ENCODE data around the gene SLC22A6. TPM values are rescaled to one million over a fixed set of nuclear protein-coding genes. Genes with fewer than 3 reads are reported as not detected.

Gene SLC22A6
- polyA plus RNA-seq (2013, experiment 1 of 2; ENCODE audit: insufficient read length) = not detected
- 0.16 TPM for polyA plus RNA-seq (2013, experiment 2 of 2; ENCODE audit: insufficient read length)

DNA sequence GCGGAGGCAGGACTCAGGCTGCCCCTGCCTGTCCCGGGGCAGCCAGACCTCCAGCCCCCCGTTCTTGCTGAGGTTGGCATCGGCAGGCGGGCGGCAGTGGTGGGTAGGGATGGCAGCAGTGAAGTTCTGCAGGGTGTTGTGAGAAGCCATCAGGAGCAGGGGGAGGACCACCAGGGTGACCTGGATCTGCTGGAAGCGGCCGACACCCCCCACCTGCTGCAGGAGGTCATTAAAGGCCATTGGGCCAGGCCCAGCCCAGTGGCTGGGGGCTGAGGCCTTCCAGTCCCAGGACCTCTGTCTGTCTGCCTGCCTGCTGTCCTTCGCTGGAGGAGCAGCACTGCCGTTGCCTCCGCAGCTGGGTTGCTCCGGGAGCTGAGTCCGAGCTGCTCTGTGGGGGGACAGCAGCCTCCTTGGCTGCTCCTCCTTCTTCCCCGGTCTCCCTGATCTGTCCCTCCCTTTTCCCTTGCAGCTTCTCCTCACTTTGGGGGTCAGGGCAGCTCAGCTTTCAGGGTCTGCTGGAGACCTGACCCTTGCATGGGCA lies at the start of gene SLC22A6:
SLC22A6 (minus strand) TSS at position 517 of the 541 bp plus-strand sequence; CDS start at position 240, 277 bp downstream.
- DNase-seq = no peak

GRCh38 chr11:63032457-63032856 lies 47.7 kb upstream of the SLC22A6 start:
- DNase-seq = no peak

- peak; percentile 72 for DNase-seq
Observed at GRCh38 chr11:63023841-63024648, 39.3 kb upstream of the SLC22A6 start.

DNA sequence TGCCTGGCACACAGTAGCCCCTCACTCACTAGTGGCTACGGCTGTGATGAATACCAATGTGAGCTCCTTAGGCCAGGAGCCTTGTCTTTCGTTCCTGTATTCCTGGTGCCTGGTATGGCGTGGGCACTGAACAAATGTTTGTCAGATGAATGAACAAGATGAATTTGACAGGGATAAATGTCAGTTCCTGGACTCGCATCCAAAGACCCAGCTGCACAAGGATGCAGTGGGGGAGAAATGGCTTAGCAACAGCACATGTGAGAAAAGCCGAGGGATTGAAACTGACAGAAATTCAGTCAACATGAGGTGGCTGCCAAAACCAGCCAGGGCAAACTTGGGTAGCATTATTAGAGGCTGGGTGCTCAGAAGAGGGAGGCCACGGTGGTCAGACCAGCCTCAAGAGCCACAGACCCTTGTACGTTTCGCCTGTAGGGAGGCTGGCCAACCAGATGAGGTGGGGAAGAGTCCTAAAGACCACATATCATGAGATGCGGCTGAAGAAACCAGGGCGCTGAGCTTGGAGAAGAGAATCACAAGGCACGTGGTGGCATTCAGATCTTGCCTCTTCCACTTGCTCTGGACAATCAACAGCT lies 38.6 kb upstream of the SLC22A6 start:
- no peak for DNase-seq

DNA sequence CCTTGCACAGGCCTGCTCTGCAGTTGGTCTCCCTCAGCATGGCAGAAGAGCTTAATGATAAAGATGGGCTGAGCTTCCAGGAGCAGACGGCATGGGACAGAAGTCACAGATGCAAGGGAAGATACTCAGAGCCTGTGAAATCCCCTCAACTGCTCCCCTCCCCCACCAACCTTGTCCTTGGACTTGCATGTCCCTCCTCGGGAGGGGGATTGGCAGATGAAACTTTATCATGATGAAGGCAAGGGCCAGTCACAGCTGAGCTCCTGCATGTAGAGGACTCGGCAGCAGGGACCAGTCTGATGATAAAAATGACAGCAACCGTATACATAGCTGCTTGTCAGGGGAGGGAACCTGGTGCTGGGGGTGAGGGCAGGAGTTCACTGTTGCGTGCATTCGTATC lies 37.7 kb upstream of the SLC22A6 start:
- DNase-seq = no peak

- no peak for DNase-seq
Observed at GRCh38 chr11:63020671-63021291, 36.0 kb upstream of the SLC22A6 start.

DNA sequence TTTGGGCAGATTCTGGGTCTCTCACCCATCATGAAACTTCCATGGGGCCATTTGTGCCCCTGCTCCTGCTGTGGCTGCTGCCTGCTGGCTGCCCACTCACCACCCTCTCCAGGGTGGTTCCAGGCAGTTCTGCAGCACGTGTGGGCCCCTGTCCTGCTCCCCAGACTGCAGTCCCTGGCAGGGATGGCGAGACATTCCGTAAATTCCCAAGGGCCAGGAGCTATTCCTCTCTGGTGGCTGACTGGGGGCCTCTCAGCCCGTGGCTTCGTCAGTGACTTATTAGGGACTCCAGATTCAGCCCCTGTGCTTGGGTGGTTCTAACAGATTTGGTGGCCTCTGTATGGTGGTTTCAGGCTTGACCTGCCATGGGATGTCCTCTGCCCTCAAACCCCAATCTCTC lies 34.7 kb upstream of the SLC22A6 start:
- peak; percentile 20 for DNase-seq

DNA sequence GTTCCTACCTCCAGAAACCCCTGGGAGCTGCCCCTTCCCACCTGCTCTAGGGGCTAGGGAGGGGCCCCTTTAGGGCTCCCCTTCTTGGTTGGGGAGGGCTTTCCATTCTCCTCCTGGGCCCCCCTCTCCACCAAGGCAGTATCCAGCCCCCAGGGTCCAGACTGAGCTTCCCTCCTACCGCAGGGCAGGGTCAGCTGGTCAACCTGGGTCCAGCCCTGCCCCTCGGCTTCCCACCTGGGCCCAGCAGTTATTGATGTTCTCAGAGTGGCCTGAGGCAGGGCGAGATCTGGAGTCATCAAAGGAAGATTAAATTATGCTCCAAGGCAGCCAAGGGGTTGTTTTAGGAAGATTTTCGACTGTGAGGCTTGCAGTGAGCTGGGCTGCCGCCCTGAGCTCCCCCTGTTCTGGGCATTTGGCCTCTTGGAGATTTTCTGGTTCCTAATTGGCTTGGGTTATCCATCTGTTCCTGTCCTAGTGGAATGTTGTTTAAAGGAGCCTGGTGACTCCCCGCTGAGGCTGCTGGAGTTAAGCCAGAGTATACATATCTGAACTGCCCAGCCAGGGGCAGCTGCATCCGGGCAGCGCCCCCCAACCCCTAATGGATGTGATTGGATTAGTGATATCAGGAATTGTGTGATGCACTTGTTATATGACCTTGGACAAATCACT lies 32.7 kb upstream of the SLC22A6 start:
- DNase-seq = peak; percentile 8

DNA sequence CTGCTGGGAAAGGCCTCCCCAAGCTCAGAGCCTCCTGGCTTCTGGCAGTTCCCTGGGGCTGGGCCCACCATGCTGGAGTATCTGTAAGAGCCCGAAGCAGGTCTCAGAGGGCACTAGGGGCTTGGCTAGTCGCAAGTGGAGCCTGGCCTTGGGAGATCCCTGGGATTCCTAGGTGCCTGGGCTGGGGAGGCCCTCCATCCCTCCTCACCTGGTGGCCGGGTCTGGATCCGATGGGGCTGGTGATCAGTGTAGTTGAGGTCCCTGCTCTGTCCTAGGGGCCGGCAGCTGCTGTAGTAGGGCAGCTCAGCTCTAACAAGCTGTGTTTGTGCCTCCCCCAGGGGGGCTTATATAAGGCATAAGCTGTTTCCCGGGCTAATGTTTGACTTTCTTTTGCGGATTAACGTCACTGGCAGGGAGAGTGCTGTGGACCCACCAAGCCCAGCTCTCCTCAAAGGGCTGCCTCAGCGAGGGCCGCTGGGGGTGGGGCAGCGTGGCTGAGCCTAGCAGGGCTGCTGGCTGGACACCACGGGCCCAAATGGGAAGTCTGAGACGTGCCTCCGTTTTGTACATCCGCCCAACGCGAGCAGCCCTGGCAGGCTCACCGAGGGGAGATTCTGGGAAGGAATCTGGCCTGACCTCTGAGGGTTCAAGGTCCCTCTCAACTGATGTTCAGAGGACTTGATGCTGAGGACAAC lies 30.9 kb upstream of the SLC22A6 start, which contains the start of gene SLC22A8:
SLC22A8 (minus strand) TSS at position 321 of the 695 bp plus-strand sequence. CDS start 883 bp downstream, outside the sequence.
- DNase-seq = no peak

- DNase-seq = no peak
Observed at GRCh38 chr11:63014408-63015055, 29.8 kb upstream of the SLC22A6 start.

GRCh38 chr11:63012839-63013238 lies 28.1 kb upstream of the SLC22A6 start:
- no peak for DNase-seq

DNA sequence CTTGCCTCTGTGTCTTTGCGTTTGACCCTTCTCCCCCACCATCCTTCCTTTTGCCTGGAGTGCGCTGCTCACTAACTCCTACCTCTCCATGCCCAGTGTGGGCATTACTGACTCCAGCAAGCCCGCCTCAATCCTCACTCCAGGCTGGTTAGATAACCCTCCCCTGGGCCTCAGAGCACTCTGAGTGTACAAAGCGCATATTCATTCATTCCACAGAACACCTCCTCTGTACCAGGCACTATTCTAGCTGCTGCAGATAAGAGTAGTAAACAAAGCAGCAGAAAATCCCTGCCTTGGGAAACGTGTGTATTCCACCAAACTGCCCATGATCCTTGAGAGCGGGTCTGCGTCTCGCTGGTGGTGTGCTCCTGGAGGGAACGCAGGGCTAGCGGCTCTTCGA lies 27.7 kb upstream of the SLC22A6 start:
- no peak for DNase-seq

DNA sequence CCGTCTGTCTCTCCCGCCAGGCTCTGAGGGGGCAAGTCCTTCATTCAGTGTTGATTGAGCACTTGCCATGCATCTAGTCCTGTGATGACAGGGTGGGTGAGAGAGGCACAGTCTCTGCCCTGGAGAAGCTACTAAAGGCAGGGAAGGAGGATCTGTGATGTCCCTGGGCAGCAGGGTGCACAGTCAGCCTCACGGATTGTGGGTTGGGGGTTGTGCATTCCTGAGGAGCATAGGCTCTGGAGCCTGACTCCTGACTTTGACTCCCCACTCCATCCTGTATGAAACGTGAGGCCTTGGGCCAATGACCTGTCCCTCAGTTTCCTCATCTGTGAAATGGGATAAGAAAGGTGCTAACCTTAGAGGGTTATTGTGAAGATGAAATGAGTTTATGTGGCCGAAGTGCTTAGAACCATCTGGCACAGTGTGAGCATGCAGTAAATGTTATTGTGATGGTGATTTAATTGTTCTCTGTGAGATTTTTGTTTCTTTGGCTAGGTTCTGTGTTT lies 26.2 kb upstream of the SLC22A6 start:
- no peak for DNase-seq

DNA sequence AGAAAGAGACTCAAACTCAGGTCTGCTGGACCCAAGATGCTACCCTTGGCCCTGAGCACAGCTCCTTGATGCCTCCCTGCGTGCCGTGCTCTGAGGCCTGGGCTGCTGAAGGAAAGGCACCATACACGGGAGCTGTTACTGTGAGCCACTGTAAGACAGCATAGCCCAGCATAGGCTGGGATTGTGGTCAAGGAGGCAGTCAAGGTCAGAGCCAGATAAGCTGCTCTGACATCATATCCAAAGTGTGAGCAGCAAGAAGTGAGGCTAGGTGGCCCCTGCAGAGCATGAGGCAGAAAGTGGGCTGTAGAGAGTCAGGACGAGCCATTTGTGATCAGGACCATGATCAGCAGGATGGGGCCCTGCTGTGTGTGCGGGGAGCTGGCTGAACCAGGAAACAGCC lies 23.2 kb upstream of the SLC22A6 start:
- DNase-seq = no peak

DNA sequence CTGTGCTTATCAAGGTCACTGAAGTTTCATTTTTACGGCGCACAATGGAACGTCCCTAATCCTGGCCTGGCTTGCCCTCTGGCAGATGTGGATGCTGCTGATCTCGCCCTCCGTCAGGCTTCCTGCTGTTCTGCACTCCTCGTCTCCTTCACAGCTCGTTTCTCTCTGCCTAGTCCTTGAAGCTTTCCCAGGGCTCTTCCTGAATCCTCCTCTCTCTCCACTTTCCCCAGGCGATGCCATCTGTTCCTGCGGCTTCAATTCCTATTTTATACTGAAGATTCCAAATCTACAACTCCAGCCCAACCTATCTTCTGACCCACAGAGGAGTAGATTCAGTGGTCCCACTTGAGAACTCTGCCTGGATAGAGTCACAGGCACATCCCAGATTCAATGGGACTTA lies 16.7 kb upstream of the SLC22A6 start:
- no peak for DNase-seq

DNA sequence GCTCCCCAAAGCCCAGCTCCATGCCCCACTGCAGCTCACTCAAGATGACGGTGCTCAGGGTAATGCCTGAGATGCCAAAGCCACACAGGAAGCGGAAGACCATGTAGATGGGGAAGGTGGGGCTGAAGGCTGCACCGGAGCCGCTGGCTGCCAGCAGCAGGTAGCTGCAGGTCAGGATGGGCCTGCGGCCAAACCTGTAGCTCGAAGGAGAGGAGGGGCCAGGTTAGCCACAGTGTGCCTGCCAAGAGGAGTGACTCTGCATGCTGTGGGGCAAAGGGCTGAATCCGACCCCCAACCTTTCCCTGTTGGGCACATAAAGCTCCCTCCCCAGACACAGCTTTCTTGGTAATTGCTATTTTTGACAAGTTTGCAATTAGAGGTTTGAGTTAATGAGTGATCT lies 14.9 kb upstream of the SLC22A6 start:
- DNase-seq = no peak

DNA sequence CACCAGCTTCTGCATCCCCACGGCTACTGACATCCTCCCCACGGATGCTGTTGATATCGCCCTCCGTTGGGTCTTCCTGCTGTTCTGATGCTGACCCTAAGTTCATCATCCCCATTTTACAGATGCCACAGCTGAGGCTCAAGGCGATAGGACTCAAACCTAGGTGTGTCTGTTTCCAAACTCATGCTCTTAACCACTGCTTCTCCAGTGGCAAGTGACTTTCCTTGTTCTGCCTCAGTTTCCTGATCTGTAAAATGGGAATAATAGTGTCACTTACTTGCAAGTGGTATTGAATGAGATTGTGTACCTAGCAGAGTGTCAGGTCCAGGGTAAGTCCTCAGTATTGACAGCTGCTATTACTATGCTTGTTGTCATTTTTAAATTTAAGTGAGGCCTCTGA lies 14.4 kb upstream of the SLC22A6 start:
- DNase-seq = no peak

DNA sequence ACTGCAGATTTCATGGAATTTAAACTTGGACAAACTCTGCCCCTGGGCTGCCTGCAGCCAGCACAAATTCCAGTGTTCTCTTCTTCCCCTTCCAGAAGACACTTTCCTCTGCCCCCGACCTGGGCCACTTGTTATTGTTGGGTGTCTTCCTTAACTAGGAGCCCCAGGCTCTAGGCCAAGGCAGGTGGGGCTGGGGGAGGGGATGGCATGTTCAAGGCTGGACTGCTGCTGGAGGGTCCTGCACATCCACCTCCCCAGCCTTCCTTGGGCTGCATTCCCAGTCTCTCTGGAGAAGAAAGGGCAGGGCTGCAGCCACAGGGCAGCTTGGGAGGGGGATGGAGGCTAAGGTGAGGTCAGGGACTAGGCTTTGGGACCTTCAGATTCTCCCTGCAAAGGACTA lies 11.5 kb upstream of the SLC22A6 start:
- DNase-seq = no peak

DNA sequence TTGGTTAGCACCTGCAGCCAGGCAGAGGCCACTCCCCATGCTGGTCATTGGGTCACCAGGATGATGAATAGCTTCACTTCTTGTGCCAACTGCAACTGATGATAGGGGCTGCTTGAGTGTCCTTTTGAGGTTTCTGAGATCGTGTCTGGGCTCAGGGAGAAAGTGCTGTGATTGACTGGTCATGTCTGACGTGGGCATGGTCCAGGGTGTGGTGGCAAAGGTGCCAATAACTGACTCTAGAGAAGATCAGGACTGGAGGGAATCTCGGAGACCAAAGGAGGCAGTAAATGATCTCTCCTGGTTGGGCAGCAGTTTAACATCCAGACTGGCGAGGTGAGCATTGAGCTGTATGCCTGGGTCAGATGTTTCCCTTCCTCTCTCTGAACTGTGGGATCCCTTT lies 10.0 kb upstream of the SLC22A6 start:
- no peak for DNase-seq

DNA sequence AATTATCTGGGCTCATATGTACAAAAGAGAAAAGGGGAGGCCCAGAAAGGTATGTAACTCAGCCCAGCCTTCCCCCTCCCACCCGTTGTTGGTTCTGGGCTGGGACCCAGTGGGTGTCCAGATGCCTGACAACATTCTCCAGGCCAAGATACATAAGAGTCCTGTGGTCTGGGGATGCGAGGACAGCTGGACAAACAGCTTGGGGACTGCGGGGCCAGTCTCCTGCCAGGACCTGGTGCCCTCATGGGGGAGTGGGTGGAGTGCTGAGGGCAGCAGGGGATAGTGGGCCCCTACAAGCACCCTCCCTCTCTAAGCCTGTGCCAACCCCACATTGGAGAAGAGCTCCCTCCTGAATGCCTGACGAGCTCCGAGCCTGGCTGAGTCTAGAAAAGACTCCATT lies 3.5 kb upstream of the SLC22A6 start:
- DNase-seq = no peak

- no peak for DNase-seq
Observed at GRCh38 chr11:62985041-62985750, 429 bp upstream of the SLC22A6 start.

All from fibroblast of skin of scalp (primary cell).